ENCODE data around the gene TEX13B.
"Not testable (repeated sequence)": the region's sequence is repeated elsewhere in the genome, so short reads cannot be mapped to it uniquely, and the experiment has no call there.

TEX13B gene

GRCh38 chrX:107982356-107982755, at the start of gene TEX13B:
Gene TEX13B, minus strand, starts transcription at chrX:107982370. Its CDS starts 243 bp downstream, at chrX:107982127.
- DNase-seq = no peak

- no peak for DNase-seq
Measured at GRCh38 chrX:108029928-108030711, 48.0 kb upstream of the TEX13B start.

GRCh38 chrX:108028854-108029253, 46.7 kb upstream of the TEX13B start:
- no peak for DNase-seq

GRCh38 chrX:108025954-108026600, 43.9 kb upstream of the TEX13B start:
- DNase-seq = no peak

- DNase-seq = no peak
Measured at GRCh38 chrX:108025376-108025775, 43.2 kb upstream of the TEX13B start.

- no peak for DNase-seq
Measured at GRCh38 chrX:108022491-108023089, 40.4 kb upstream of the TEX13B start.

GRCh38 chrX:108020631-108021030, 38.5 kb upstream of the TEX13B start:
- no peak for DNase-seq

GRCh38 chrX:108019382-108019875, 37.3 kb upstream of the TEX13B start:
- DNase-seq = no peak

GRCh38 chrX:108018656-108019381, 36.6 kb upstream of the TEX13B start:
- no peak for DNase-seq

GRCh38 chrX:108001218-108001814, 19.1 kb upstream of the TEX13B start:
- DNase-seq = peak; percentile 1

- DNase-seq = no peak
Measured at GRCh38 chrX:108000751-108001150, 18.6 kb upstream of the TEX13B start.

- no peak for DNase-seq
Measured at GRCh38 chrX:107996124-107996523, 14.0 kb upstream of the TEX13B start.

- DNase-seq = no peak
Measured at GRCh38 chrX:107985033-107985432, 2.9 kb upstream of the TEX13B start.

GRCh38 chrX:107979534-107979933, 2.6 kb downstream of the TEX13B start:
- DNase-seq = no peak

- no peak for DNase-seq
Measured at GRCh38 chrX:107978707-107979307, 3.4 kb downstream of the TEX13B start.

GRCh38 chrX:107978071-107978470, 4.1 kb downstream of the TEX13B start:
- DNase-seq = no peak

- no peak for DNase-seq
Measured at GRCh38 chrX:107971636-107972035, 10.5 kb downstream of the TEX13B start.

- DNase-seq = no peak
Measured at GRCh38 chrX:107970073-107970472, 12.1 kb downstream of the TEX13B start.

GRCh38 chrX:107968623-107969022, 13.5 kb downstream of the TEX13B start:
- DNase-seq = no peak

GRCh38 chrX:107955337-107955736, 26.8 kb downstream of the TEX13B start:
- DNase-seq = not testable (repeated sequence)

GRCh38 chrX:107940095-107940494, 42.1 kb downstream of the TEX13B start:
- no peak for DNase-seq

- DNase-seq = no peak
Measured at GRCh38 chrX:107936434-107936730, 45.8 kb downstream of the TEX13B start.
